C4-2B (cell line): ENCODE measurements around the gene EPB41L2.

ENCODE experiments used
- H3K27ac ChIP-seq: fragments of 450-650 bp; 2 replicates; pipeline ENCODE4 v1.5.1; 2017
- CTCF ChIP-seq: fragments of 450-650 bp; conservative IDR thresholded peaks from 2 replicates; pipeline ENCODE4 v1.5.1; 2017; ENCODE audit warnings: mild to moderate bottlenecking
- ZFX ChIP-seq: fragments of 450-650 bp; IDR thresholded peaks from 2 replicates; pipeline ENCODE4 v1.6.1; 2017

Gene EPB41L2

GRCh38 chr6:130890521-130890971 lies 172.5 kb downstream of the EPB41L2 start:
- TF ChIP-seq CTCF (no peak), ZFX (no peak)
- H3K27ac ChIP-seq = no peak overlapping the region

DNA sequence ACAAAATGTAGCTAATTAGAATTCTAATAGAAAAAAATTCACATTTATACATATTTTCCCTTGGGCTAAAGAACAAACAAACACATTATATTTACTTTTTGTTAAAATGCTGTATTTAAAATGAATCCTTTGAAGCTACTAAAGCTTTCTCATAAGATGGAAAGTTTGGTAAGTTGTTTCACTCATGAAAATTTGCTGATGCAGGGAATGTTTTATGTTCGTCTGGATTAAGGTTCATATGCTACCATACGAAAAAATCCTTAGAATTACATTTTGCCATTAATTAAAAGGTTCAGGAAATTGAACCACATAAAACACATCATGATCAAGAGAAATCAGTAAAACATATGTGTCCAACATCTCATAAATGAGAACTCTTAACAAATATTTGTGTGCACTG lies 173.6 kb downstream of the EPB41L2 start:
- TF ChIP-seq ZFX (no peak), CTCF (no peak)
- H3K27ac ChIP-seq = no peak overlapping the region

GRCh38 chr6:130888246-130888645 lies 174.8 kb downstream of the EPB41L2 start:
- H3K27ac ChIP-seq = no peak overlapping the region

GRCh38 chr6:130886966-130887365 lies 176.1 kb downstream of the EPB41L2 start:
- no peak overlapping the region for H3K27ac ChIP-seq
- TF ChIP-seq ZFX (no peak), CTCF (no peak)

More at GRCh38 chr6:130888246-130888645, 174.8 kb downstream of the EPB41L2 start:
- TF ChIP-seq CTCF (no peak), ZFX (no peak)

- no peak overlapping the region for H3K27ac ChIP-seq
- TF ChIP-seq CTCF (peak; percentile 87), ZFX (no peak)
These were observed 177.5 kb downstream of the EPB41L2 start for GRCh38 chr6:130885392-130886192.

DNA sequence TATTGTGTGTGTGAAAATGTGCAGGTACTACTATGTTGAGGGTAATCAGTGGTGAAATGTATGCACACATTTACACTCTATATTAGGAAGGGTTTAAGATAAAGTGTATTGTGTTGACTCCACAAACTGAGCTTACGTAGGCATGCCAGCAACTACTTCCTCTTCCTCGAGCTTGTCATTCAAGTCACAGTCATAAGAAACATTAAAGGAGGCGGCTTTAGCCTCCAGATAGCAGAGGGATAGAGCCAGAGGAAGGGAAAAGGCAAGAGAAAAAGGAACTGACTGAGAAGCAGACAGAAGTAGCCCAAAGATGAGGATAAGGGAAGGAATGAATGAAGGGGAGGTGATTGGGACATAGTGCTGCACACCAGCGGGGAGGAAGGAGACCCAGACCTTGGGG lies 180.7 kb downstream of the EPB41L2 start:
- H3K27ac ChIP-seq = no peak overlapping the region
- TF ChIP-seq CTCF (no peak), ZFX (no peak)

GRCh38 chr6:130879826-130880225 lies 183.2 kb downstream of the EPB41L2 start:
- TF ChIP-seq ZFX (no peak), CTCF (no peak)
- H3K27ac ChIP-seq = no peak overlapping the region
